ENCODE measurements around the gene LRRN3. TPM values are rescaled to one million over a fixed set of nuclear protein-coding genes. Genes with fewer than 3 reads are reported as not detected.

The LRRN3 gene
- total and polyA plus RNA-seq, 2 of the 8 experiments (the other 6 are each of a cell fraction or from before 2014, with no cell fraction given) = 0.20 to 0.32 TPM

DNA sequence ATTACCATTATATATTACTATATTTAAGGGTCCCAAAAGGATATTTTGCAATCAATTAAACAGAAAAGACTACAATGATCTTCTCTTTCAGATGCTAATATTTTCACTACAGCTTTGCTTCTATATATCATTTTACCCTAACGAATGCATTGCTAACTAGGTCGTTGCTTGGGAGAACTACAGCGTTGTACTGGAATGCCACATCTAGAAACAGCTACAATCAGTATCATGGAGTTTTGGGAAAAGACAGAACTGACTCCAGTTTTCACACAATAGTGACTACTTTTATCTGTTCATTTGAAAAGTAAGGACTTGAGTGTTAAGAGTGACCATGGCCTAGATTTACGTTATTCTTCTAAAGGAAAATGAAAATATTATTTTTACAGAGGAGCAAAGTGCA lies 38.5 kb downstream of the LRRN3 start (continued):
- TF ChIP-seq CBX5 (IDR thresholded peaks at IDR 0.05; ENCODE audit: low read depth, low read length) = no peak
- no peak for TF ChIP-seq CTBP2 (IDR thresholded peaks at IDR 0.05; ENCODE audit: borderline replicate concordance, insufficient read depth, insufficient read length, low read length)
- no peak for TF ChIP-seq SP1 (IDR thresholded peaks at IDR 0.05; ENCODE audit: low read depth, low read length)
- TF ChIP-seq, protein P1, sequence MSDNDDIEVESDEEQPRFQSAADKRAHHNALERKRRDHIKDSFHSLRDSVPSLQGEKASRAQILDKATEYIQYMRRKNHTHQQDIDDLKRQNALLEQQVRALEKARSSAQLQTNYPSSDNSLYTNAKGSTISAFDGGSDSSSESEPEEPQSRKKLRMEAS (IDR thresholded peaks at IDR 0.05) = no peak

All from H1 (cell line).